Activated T-cell treated with anti-CD3 and anti-CD28 coated beads, Interleukin-2, amount 50 U/mL, for 24 hours (primary cell): ENCODE data around the gene SPACA7.
"Not testable (repeated sequence)": the region's sequence is repeated elsewhere in the genome, so short reads cannot be mapped to it uniquely, and the experiment has no call there.

Experiments used
- DNase-seq: peaks from one replicate; pipeline ENCODE4 v3.0.0-alpha.2; 2020
- H3K27ac Mint-ChIP-seq: 2 replicates; pipeline ENCODE4 v1.8.0; 2020; ENCODE audit warnings: mild to moderate bottlenecking, mixed read lengths
- H3K27me3 Mint-ChIP-seq: 2 replicates; pipeline ENCODE4 v1.8.0; 2020; ENCODE audit warnings: mixed read lengths
- H3K36me3 Mint-ChIP-seq: 2 replicates; pipeline ENCODE4 v1.8.0; 2020; ENCODE audit warnings: low read depth, mixed read lengths
- H3K4me1 Mint-ChIP-seq: 2 replicates; pipeline ENCODE4 v1.8.0; 2020; ENCODE audit warnings: low read depth, mixed read lengths
- H3K4me3 Mint-ChIP-seq: 2 replicates; pipeline ENCODE4 v1.8.0; 2020; ENCODE audit warnings: mild to moderate bottlenecking, moderate library complexity, mixed read lengths
- H3K9me3 Mint-ChIP-seq: 2 replicates; pipeline ENCODE4 v1.8.0; 2020; ENCODE audit warnings: mixed read lengths

The SPACA7 gene

DNA sequence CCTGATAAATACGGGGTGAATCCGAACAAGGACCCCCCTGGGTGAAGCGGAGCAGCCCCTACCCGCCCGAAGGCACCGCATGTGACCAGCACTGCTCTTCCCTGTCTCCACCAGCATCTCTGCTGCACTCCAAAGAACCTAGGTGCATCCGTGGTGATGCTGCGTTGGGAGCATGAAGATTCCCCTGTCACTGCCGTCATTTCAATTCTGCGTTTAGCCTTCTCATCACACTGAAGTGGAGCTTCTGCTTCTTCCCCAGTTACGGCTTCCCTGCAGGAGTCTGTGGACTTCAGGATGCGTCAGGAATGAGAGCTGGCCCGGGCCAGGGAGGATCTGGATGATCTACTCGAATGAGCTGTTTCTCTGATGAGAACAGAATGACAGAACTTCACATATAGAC, 47.9 kb downstream of the SPACA7 start:
- peaks cover 7% of the 10 kb centered on the region for H3K27me3 Mint-ChIP-seq
- no peak for DNase-seq
- H3K27ac Mint-ChIP-seq, result no peak overlapping the region
- no peaks in the 10 kb centered on the region for H3K36me3 Mint-ChIP-seq
- H3K4me1 Mint-ChIP-seq, result no peaks in the 10 kb centered on the region
- H3K9me3 Mint-ChIP-seq, result peaks cover 31% of the 10 kb centered on the region
- H3K4me3 Mint-ChIP-seq, result no peak overlapping the region

DNA sequence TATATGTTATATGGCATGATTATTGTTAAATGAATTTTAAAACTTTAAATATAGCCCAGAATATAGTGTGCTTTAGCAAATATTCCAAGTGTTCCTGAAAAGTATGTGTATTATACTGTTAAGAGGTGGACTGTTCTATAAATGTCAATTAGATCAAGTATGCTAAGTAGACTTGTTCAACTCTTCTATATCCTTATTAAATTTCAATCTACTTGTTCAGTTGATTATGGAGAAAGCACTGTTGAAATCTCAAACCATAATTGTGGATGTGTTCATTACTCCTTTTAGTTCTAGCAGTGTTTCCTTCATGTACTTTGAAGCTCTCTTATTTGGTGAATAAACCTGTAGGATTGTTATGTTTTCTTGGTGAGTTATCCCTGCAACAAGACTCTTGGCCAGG, 52.5 kb downstream of the SPACA7 start:
- Mint-ChIP-seq H3K9me3 (peaks cover 7% of the 10 kb centered on the region), H3K27ac (no peak overlapping the region), H3K4me3 (no peak overlapping the region), H3K36me3 (no peaks in the 10 kb centered on the region), H3K4me1 (no peaks in the 10 kb centered on the region), H3K27me3 (peaks cover 18% of the 10 kb centered on the region)
- no peak for DNase-seq

- no peak overlapping the region for H3K27ac Mint-ChIP-seq
- peaks cover 8% of the 10 kb centered on the region for H3K9me3 Mint-ChIP-seq
- DNase-seq, result no peak
- no peaks in the 10 kb centered on the region for H3K36me3 Mint-ChIP-seq
- H3K27me3 Mint-ChIP-seq, result peaks cover 18% of the 10 kb centered on the region
- no peak overlapping the region for H3K4me3 Mint-ChIP-seq
- H3K4me1 Mint-ChIP-seq, result no peaks in the 10 kb centered on the region
Observed at GRCh38 chr13:112431734-112432133, 55.6 kb downstream of the SPACA7 start.

DNA sequence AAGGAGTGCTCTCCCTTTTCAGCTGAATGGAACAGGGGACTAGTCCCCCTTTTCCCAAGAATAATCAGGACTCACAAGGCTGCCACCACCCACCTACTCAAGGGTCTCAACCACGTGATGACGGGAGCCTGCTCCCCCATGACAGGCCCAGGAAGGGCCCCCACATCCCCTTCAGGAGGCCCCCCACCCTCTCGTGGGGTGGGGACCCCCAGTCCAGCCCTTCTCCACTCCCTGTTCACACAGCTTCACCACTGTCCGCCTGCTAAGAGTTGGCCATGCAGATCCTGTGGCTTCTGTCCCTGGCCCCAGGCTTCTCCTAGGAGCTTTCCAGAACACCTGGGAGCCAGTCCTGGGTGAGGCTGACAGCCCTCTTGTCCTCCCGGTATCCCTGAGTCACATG, 56.6 kb downstream of the SPACA7 start:
- H3K36me3 Mint-ChIP-seq, DNase-seq, H3K4me3 Mint-ChIP-seq, H3K9me3 Mint-ChIP-seq, H3K4me1 Mint-ChIP-seq, H3K27ac Mint-ChIP-seq: not testable (repeated sequence)
- peaks cover 18% of the 10 kb centered on the region for H3K27me3 Mint-ChIP-seq

GRCh38 chr13:112433517-112433916, 57.4 kb downstream of the SPACA7 start:
- H3K9me3 Mint-ChIP-seq, H3K4me1 Mint-ChIP-seq, DNase-seq, H3K4me3 Mint-ChIP-seq, H3K27ac Mint-ChIP-seq, H3K36me3 Mint-ChIP-seq: not testable (repeated sequence)
- H3K27me3 Mint-ChIP-seq, result peaks cover 18% of the 10 kb centered on the region

DNA sequence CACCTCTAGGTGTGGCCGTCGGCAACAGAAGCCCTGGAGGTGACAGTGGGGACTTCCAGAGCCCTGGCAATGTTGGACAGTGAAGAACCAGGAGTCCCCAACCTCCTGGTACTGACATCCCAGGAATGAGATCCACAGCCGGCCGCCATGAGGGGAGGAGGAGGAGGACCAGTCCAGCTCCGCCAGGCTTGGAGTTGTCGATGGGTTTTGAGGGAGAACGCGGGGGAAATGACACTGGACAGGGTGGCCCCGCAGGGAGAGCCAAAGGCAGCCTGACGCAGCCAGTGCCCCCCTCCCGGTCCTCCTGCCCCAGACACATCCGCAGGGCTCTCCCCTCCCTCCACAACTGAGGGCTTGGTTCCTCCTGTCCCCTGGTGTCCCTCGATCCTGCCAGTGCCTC, 57.9 kb downstream of the SPACA7 start:
- no peak overlapping the region for H3K27ac Mint-ChIP-seq
- DNase-seq, result no peak
- H3K36me3 Mint-ChIP-seq, result no peaks in the 10 kb centered on the region
- H3K9me3 Mint-ChIP-seq, result peaks cover 4% of the 10 kb centered on the region
- H3K4me1 Mint-ChIP-seq, result no peaks in the 10 kb centered on the region
- peaks cover 18% of the 10 kb centered on the region for H3K27me3 Mint-ChIP-seq
- no peak overlapping the region for H3K4me3 Mint-ChIP-seq

- H3K9me3 Mint-ChIP-seq, result peaks cover 1% of the 10 kb centered on the region
- no peaks in the 10 kb centered on the region for H3K36me3 Mint-ChIP-seq
- H3K27me3 Mint-ChIP-seq, result peaks cover 26% of the 10 kb centered on the region
- no peak overlapping the region for H3K27ac Mint-ChIP-seq
- no peak for DNase-seq
- no peaks in the 10 kb centered on the region for H3K4me1 Mint-ChIP-seq
- H3K4me3 Mint-ChIP-seq, result no peak overlapping the region
Observed at GRCh38 chr13:112434937-112435523, 58.9 kb downstream of the SPACA7 start.

DNA sequence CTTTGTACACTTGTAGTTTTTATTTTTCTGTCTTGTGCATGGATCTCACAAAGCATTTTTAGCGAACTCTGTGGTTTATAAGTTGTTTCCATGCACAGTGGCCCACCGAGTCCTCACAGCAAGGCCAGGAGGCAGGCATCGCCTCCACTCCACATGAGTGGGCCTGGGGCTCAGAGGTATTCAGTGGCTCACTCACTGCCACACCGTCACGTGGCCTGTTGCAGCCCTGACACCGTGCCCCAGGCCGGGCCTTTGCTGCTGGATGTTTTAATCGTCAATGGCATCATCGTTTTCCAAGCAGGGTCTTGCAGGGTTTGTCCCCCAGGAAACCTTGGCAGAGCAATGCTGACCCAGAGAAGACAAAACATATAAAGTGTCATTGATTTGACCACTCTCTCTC, 59.8 kb downstream of the SPACA7 start:
- H3K36me3 Mint-ChIP-seq, result no peaks in the 10 kb centered on the region
- peaks cover 1% of the 10 kb centered on the region for H3K9me3 Mint-ChIP-seq
- H3K27ac Mint-ChIP-seq, result no peak overlapping the region
- H3K4me3 Mint-ChIP-seq, result no peak overlapping the region
- H3K4me1 Mint-ChIP-seq, result no peaks in the 10 kb centered on the region
- no peak for DNase-seq
- peaks cover 34% of the 10 kb centered on the region for H3K27me3 Mint-ChIP-seq

DNA sequence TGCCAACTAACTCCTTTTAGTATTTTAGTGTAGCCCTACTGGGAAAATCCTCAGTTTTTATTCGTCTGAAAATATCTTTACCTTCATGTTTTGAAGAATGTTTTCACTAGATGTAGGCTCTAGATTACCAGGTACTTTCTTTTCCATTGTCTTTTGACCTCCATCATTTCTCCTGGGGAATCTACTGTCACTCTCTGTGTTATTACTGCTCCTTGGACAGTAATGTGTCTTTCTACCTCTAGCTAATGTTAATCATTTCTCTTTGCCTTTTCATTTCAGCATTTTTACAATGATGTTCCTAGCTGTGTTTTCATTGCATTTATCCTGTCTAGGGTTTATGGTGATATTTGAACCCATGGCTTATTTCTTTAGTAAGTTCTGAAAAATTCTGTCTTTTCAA, 61.9 kb downstream of the SPACA7 start:
- Mint-ChIP-seq H3K27ac (no peak overlapping the region), H3K9me3 (peaks cover 1% of the 10 kb centered on the region), H3K27me3 (peaks cover 36% of the 10 kb centered on the region), H3K4me3 (no peak overlapping the region), H3K36me3 (no peaks in the 10 kb centered on the region), H3K4me1 (no peaks in the 10 kb centered on the region)
- no peak for DNase-seq

GRCh38 chr13:112438515-112438914, 62.4 kb downstream of the SPACA7 start:
- DNase-seq, result no peak
- H3K27me3 Mint-ChIP-seq, result peaks cover 40% of the 10 kb centered on the region

GRCh38 chr13:112441226-112441625, 65.1 kb downstream of the SPACA7 start:
- peak; percentile 2 for DNase-seq
- H3K36me3 Mint-ChIP-seq, result no peaks in the 10 kb centered on the region
- H3K4me3 Mint-ChIP-seq, result no peak overlapping the region
- H3K27ac Mint-ChIP-seq, result no peak overlapping the region
- peaks cover 53% of the 10 kb centered on the region for H3K27me3 Mint-ChIP-seq
- peaks cover 2% of the 10 kb centered on the region for H3K4me1 Mint-ChIP-seq
- H3K9me3 Mint-ChIP-seq, result no peaks in the 10 kb centered on the region

More at GRCh38 chr13:112438515-112438914, 62.4 kb downstream of the SPACA7 start:
- Mint-ChIP-seq H3K4me1 (no peaks in the 10 kb centered on the region), H3K9me3 (peaks cover 1% of the 10 kb centered on the region), H3K4me3 (no peak overlapping the region), H3K36me3 (no peaks in the 10 kb centered on the region), H3K27ac (no peak overlapping the region)

DNA sequence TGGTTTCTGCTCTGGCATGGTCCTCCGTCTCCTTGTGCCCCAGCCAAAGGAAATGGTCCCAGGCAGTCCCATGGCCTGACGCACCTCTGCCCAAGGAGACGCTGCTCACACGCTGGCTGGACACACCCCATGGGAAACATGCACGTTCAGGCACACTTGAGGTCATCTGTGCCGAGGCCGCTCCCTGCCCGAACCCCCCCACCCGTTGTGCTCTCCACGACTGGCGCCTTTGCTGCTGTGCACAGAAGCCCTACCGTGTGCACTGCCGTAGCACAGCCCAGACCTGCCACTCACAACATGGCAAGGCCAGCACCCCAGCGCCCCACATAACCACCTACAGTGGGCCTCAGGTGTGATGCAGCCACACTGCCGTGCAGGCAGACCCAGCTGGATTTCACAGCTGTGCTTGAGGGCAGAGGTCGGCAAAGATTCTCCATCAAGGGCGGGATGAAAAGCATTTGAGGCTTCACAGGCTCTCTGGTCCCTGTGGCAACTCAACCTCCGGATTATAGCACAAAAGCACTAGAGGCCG, 65.7 kb downstream of the SPACA7 start:
- Mint-ChIP-seq H3K9me3 (no peaks in the 10 kb centered on the region), H3K4me3 (no peak overlapping the region), H3K27ac (no peak overlapping the region), H3K27me3 (peaks cover 53% of the 10 kb centered on the region), H3K4me1 (peaks cover 2% of the 10 kb centered on the region), H3K36me3 (no peaks in the 10 kb centered on the region)
- peak; percentile 5 for DNase-seq

GRCh38 chr13:112442483-112443090, 66.4 kb downstream of the SPACA7 start:
- no peak overlapping the region for H3K4me3 Mint-ChIP-seq
- H3K27me3 Mint-ChIP-seq, result peaks cover 59% of the 10 kb centered on the region
- no peaks in the 10 kb centered on the region for H3K36me3 Mint-ChIP-seq
- no peaks in the 10 kb centered on the region for H3K9me3 Mint-ChIP-seq
- H3K4me1 Mint-ChIP-seq, result peaks cover 2% of the 10 kb centered on the region
- no peak overlapping the region for H3K27ac Mint-ChIP-seq
- DNase-seq, result peak; percentile 11

- Mint-ChIP-seq H3K4me3 (no peak overlapping the region), H3K9me3 (no peaks in the 10 kb centered on the region), H3K36me3 (no peaks in the 10 kb centered on the region), H3K27me3 (peaks cover 59% of the 10 kb centered on the region), H3K4me1 (peaks cover 2% of the 10 kb centered on the region), H3K27ac (no peak overlapping the region)
- peak; percentile 29 for DNase-seq
Observed at GRCh38 chr13:112443191-112443994, 67.2 kb downstream of the SPACA7 start.

DNA sequence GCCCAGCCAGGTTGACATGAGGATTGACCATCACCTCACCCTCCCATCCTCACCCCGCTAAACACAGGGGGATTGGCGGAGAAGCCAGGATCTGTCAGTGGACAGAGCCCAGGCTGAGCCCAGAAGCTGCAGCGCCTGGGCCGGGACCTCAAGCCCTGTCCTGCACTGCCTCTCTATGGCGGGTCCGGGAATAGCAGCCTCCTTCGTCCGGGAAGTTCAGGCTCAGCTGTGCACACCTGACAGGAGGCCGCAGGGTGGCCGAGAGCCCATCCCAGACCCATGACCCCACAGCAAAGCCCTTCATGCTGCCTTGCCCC, 67.8 kb downstream of the SPACA7 start:
- DNase-seq, result peak; percentile 69
- H3K4me1 Mint-ChIP-seq, result peaks cover 2% of the 10 kb centered on the region
- H3K36me3 Mint-ChIP-seq, result no peaks in the 10 kb centered on the region

More for the DNA sequence above, 67.8 kb downstream of the SPACA7 start:
- H3K27ac Mint-ChIP-seq, result no peak overlapping the region
- H3K4me3 Mint-ChIP-seq, result no peak overlapping the region
- H3K27me3 Mint-ChIP-seq, result peaks cover 59% of the 10 kb centered on the region
- H3K9me3 Mint-ChIP-seq, result no peaks in the 10 kb centered on the region
